Kidney epithelial cell (primary cell): Measurements from ENCODE around the gene PACRG. TPM values are rescaled to one million over a fixed set of nuclear protein-coding genes. Genes with fewer than 3 reads are reported as not detected.

ENCODE experiments used
- DNase-seq: peaks from one replicate; pipeline ENCODE4 v3.0.0-alpha.2; 2010; ENCODE audit warnings: low read depth
- H3K27me3 ChIP-seq: 2 replicates; pipeline ENCODE4 v1.6.0; 2011; ENCODE audit warnings: low read length; ENCODE audit not compliant: control insufficient read depth, insufficient read depth
- H3K36me3 ChIP-seq: 2 replicates; pipeline ENCODE4 v1.5.1; 2011; ENCODE audit warnings: low read length; ENCODE audit not compliant: control insufficient read depth, insufficient read depth
- H3K4me3 ChIP-seq: 2 replicates; pipeline ENCODE4 v1.5.1; 2011; ENCODE audit warnings: low read depth, mild to moderate bottlenecking, control low read depth, low read length
- CTCF ChIP-seq: IDR thresholded peaks from 2 replicates; pipeline ENCODE4 v1.5.1; 2011; ENCODE audit warnings: mild to moderate bottlenecking, moderate library complexity, low read length, control low read depth, inconsistent platforms; ENCODE audit not compliant: insufficient read depth, poor library complexity, severe bottlenecking
- total RNA-seq: library from RNA; depleted of rRNA; stranded (reverse); fragments of >200 nt; gene quantifications from 2 replicates; pipeline ENCODE4 v1.2.3, GENCODE V29; 2015

PACRG gene
- total RNA-seq, 1 donor from 2014 or later: 0.29 TPM

DNA sequence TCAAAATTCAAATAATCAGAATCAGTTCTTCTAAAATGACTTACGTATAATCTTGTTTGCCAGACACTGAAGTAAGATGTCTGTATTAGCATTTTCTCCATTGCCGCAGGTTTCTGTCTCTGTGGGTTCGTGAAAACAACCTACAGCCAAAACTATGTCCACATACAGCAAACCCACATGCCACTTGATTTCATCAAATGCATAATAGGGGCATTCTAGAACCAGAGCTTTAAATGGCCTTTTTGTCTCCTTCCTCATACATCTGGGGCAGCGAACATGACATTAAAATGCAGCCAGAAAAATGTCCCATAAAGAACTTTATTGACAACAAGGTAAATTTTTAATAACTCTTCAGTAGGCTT lies 596.5 kb downstream of the PACRG start:
- no peak overlapping the region for H3K4me3 ChIP-seq
- TF ChIP-seq CTCF: no peak
- no peaks in the 10 kb centered on the region for H3K27me3 ChIP-seq
- H3K36me3 ChIP-seq: no peaks in the 10 kb centered on the region
- DNase-seq: no peak

GRCh38 chr6:163324688-163325389 lies 597.1 kb downstream of the PACRG start:
- H3K36me3 ChIP-seq: no peaks in the 10 kb centered on the region
- no peak overlapping the region for H3K4me3 ChIP-seq
- TF ChIP-seq CTCF: no peak
- no peak for DNase-seq
- no peaks in the 10 kb centered on the region for H3K27me3 ChIP-seq

GRCh38 chr6:163325390-163325784 lies 597.6 kb downstream of the PACRG start:
- Histone ChIP-seq H3K36me3 (no peaks in the 10 kb centered on the region), H3K27me3 (no peaks in the 10 kb centered on the region), H3K4me3 (no peak overlapping the region)
- no peak for DNase-seq
- TF ChIP-seq CTCF: no peak

GRCh38 chr6:163327165-163327880 lies 599.5 kb downstream of the PACRG start:
- H3K4me3 ChIP-seq: no peak overlapping the region
- no peaks in the 10 kb centered on the region for H3K36me3 ChIP-seq
- H3K27me3 ChIP-seq: no peaks in the 10 kb centered on the region
- DNase-seq: no peak
- TF ChIP-seq CTCF: no peak

DNA sequence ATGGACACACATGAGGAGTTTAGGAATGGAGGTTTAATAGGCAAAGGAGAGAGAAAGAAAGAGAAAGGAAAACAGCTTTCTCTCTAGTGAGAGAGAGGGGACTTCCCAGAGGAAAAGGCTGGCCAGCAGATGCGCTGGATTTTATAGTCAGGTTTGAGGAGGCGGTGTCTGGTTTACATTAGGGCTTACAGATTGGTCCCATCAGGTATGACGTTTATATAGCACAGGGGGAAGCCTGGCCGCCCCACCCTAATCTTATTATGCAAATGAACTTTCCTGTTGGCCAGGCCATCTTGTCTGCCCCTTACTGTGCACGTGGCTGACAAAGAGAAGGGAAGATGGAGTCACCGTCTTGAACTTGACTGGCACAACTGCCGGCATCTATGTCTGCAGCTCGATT lies 600.1 kb downstream of the PACRG start:
- no peak for TF ChIP-seq CTCF
- DNase-seq: no peak
- no peak overlapping the region for H3K4me3 ChIP-seq
- no peaks in the 10 kb centered on the region for H3K36me3 ChIP-seq
- no peaks in the 10 kb centered on the region for H3K27me3 ChIP-seq

DNA sequence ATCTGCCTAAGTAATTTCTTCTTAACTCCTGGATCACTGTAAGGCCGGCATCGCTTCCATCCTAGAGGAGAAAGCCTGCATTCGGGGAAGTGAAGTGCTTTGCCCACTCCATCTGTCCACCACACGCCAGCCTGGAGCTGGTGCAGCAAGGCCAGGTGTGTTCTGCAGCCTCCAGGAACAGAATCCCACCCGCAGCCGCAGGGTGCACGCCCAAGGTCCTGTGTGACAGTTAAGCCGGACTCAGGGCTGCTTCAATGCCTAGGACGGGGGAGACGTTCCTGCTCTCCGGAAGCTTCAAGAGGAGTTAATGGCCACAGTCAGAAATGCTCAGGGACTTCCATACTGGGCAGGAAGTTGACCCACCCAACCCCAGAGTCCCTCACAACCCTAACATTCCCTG lies 600.6 kb downstream of the PACRG start:
- H3K36me3 ChIP-seq: no peaks in the 10 kb centered on the region
- no peaks in the 10 kb centered on the region for H3K27me3 ChIP-seq
- TF ChIP-seq CTCF: no peak
- no peak for DNase-seq
- no peak overlapping the region for H3K4me3 ChIP-seq
